ENCODE measurements around the gene RAB39A. TPM values are rescaled to one million over a fixed set of nuclear protein-coding genes. Genes with fewer than 3 reads are reported as not detected.

RAB39A gene
- total and polyA plus RNA-seq, 9 of the 15 experiments (the other 6 are each of a cell fraction or from before 2014, with no cell fraction given) = not detected

GRCh38 chr11:108007819-108008218 is 79.6 kb downstream of the RAB39A start (continued):
- TF ChIP-seq, protein P1, sequence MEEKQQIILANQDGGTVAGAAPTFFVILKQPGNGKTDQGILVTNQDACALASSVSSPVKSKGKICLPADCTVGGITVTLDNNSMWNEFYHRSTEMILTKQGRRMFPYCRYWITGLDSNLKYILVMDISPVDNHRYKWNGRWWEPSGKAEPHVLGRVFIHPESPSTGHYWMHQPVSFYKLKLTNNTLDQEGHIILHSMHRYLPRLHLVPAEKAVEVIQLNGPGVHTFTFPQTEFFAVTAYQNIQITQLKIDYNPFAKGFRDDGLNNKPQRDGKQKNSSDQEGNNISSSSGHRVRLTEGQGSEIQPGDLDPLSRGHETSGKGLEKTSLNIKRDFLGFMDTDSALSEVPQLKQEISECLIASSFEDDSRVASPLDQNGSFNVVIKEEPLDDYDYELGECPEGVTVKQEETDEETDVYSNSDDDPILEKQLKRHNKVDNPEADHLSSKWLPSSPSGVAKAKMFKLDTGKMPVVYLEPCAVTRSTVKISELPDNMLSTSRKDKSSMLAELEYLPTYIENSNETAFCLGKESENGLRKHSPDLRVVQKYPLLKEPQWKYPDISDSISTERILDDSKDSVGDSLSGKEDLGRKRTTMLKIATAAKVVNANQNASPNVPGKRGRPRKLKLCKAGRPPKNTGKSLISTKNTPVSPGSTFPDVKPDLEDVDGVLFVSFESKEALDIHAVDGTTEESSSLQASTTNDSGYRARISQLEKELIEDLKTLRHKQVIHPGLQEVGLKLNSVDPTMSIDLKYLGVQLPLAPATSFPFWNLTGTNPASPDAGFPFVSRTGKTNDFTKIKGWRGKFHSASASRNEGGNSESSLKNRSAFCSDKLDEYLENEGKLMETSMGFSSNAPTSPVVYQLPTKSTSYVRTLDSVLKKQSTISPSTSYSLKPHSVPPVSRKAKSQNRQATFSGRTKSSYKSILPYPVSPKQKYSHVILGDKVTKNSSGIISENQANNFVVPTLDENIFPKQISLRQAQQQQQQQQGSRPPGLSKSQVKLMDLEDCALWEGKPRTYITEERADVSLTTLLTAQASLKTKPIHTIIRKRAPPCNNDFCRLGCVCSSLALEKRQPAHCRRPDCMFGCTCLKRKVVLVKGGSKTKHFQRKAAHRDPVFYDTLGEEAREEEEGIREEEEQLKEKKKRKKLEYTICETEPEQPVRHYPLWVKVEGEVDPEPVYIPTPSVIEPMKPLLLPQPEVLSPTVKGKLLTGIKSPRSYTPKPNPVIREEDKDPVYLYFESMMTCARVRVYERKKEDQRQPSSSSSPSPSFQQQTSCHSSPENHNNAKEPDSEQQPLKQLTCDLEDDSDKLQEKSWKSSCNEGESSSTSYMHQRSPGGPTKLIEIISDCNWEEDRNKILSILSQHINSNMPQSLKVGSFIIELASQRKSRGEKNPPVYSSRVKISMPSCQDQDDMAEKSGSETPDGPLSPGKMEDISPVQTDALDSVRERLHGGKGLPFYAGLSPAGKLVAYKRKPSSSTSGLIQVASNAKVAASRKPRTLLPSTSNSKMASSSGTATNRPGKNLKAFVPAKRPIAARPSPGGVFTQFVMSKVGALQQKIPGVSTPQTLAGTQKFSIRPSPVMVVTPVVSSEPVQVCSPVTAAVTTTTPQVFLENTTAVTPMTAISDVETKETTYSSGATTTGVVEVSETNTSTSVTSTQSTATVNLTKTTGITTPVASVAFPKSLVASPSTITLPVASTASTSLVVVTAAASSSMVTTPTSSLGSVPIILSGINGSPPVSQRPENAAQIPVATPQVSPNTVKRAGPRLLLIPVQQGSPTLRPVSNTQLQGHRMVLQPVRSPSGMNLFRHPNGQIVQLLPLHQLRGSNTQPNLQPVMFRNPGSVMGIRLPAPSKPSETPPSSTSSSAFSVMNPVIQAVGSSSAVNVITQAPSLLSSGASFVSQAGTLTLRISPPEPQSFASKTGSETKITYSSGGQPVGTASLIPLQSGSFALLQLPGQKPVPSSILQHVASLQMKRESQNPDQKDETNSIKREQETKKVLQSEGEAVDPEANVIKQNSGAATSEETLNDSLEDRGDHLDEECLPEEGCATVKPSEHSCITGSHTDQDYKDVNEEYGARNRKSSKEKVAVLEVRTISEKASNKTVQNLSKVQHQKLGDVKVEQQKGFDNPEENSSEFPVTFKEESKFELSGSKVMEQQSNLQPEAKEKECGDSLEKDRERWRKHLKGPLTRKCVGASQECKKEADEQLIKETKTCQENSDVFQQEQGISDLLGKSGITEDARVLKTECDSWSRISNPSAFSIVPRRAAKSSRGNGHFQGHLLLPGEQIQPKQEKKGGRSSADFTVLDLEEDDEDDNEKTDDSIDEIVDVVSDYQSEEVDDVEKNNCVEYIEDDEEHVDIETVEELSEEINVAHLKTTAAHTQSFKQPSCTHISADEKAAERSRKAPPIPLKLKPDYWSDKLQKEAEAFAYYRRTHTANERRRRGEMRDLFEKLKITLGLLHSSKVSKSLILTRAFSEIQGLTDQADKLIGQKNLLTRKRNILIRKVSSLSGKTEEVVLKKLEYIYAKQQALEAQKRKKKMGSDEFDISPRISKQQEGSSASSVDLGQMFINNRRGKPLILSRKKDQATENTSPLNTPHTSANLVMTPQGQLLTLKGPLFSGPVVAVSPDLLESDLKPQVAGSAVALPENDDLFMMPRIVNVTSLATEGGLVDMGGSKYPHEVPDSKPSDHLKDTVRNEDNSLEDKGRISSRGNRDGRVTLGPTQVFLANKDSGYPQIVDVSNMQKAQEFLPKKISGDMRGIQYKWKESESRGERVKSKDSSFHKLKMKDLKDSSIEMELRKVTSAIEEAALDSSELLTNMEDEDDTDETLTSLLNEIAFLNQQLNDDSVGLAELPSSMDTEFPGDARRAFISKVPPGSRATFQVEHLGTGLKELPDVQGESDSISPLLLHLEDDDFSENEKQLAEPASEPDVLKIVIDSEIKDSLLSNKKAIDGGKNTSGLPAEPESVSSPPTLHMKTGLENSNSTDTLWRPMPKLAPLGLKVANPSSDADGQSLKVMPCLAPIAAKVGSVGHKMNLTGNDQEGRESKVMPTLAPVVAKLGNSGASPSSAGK (IDR thresholded peaks at IDR 0.05) = no peak
- no peak for TF ChIP-seq ZNF79 (CRISPR knock-in tag; IDR thresholded peaks at IDR 0.05; ENCODE audit: low read depth)
- TF ChIP-seq POLR3A (IDR thresholded peaks at IDR 0.05; ENCODE audit: borderline replicate concordance, extremely low read depth, insufficient read depth, insufficient read length) = no peak
- TF ChIP-seq, protein P2, sequence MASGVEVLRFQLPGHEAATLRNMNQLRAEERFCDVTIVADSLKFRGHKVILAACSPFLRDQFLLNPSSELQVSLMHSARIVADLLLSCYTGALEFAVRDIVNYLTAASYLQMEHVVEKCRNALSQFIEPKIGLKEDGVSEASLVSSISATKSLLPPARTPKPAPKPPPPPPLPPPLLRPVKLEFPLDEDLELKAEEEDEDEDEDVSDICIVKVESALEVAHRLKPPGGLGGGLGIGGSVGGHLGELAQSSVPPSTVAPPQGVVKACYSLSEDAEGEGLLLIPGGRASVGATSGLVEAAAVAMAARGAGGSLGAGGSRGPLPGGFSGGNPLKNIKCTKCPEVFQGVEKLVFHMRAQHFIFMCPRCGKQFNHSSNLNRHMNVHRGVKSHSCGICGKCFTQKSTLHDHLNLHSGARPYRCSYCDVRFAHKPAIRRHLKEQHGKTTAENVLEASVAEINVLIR (CRISPR knock-in tag; IDR thresholded peaks at IDR 0.05) = no peak
- TF ChIP-seq GATAD2B (IDR thresholded peaks at IDR 0.05; ENCODE audit: borderline replicate concordance) = no peak
- TF ChIP-seq ZNF766 (CRISPR knock-in tag; conservative IDR thresholded peaks at IDR 0.05) = no peak
